HepG2 (cell line): ENCODE data around the gene ARHGAP25. TPM values are rescaled to one million over a fixed set of nuclear protein-coding genes. Genes with fewer than 3 reads are reported as not detected.

Experiments used
- BRCA1 ChIP-seq: sonication (generic); formaldehyde crosslinking; IDR thresholded peaks from 2 replicates; pipeline ENCODE4 v1.4.0; 2020; ENCODE audit warnings: missing genetic modification reagents
- EHMT2 ChIP-seq: fragments of 200-600 bp; sonication (generic); IDR thresholded peaks from 2 replicates; pipeline ENCODE4 v1.7.0; 2017; ENCODE audit warnings: antibody characterized with exemption, low read depth, low read length, borderline replicate concordance
- HMG20A ChIP-seq: IDR thresholded peaks from 2 replicates; pipeline ENCODE4 v1.6.1; 2016; ENCODE audit warnings: borderline replicate concordance
- HNRNPLL ChIP-seq: fragments of 200-400 bp; formaldehyde crosslinking; IDR thresholded peaks from 2 replicates; pipeline ENCODE4 v1.6.1; 2017; ENCODE audit warnings: mild to moderate bottlenecking, low read depth, low read length; ENCODE audit not compliant: poor library complexity, severe bottlenecking
- MIXL1 ChIP-seq: IDR thresholded peaks from 2 replicates; pipeline ENCODE4 v1.6.1; 2016
- NCOA1 ChIP-seq: sonication (generic); formaldehyde crosslinking; IDR thresholded peaks from 2 replicates; pipeline ENCODE4 v1.9.0; 2021; ENCODE audit warnings: missing genetic modification reagents
- NFRKB ChIP-seq: fragments of 450-650 bp; IDR thresholded peaks from 2 replicates; pipeline ENCODE4 v1.6.1; 2017
- SIX1 ChIP-seq: sonication (generic); formaldehyde crosslinking; IDR thresholded peaks from 2 replicates; pipeline ENCODE4 v1.4.0; 2020; ENCODE audit warnings: missing genetic modification reagents, borderline replicate concordance
- SIX4 ChIP-seq: sonication (generic); formaldehyde crosslinking; IDR thresholded peaks from 2 replicates; pipeline ENCODE4 v1.4.0; 2020; ENCODE audit warnings: missing genetic modification reagents
- STAG1 ChIP-seq: sonication (generic); formaldehyde crosslinking; IDR thresholded peaks from 2 replicates; pipeline ENCODE4 v1.4.0; 2020; ENCODE audit warnings: missing genetic modification reagents
- SYNCRIP ChIP-seq: fragments of 200-400 bp; formaldehyde crosslinking; IDR thresholded peaks from 2 replicates; pipeline ENCODE4 v1.6.1; 2018; ENCODE audit warnings: mild to moderate bottlenecking, low read depth, low read length; ENCODE audit not compliant: insufficient read depth
- ZFY ChIP-seq: sonication (generic); formaldehyde crosslinking; IDR thresholded peaks from 2 replicates; pipeline ENCODE4 v1.4.0; 2020; ENCODE audit warnings: missing genetic modification reagents
- ZIK1 ChIP-seq: sonication (generic); formaldehyde crosslinking; IDR thresholded peaks from 2 replicates; pipeline ENCODE4 v1.5.0; 2020; ENCODE audit warnings: mild to moderate bottlenecking, low read depth, missing genetic modification reagents, borderline replicate concordance
- ZNF264 ChIP-seq: sonication (generic); formaldehyde crosslinking; IDR thresholded peaks from 2 replicates; pipeline ENCODE4 v1.4.0; 2020; ENCODE audit warnings: missing genetic modification reagents
- ZNF3 ChIP-seq: IDR thresholded peaks from 2 replicates; pipeline ENCODE4 v1.7.0; 2017; ENCODE audit warnings: inconsistent platforms
- ZNF577 ChIP-seq: sonication (generic); formaldehyde crosslinking; IDR thresholded peaks from 2 replicates; pipeline ENCODE4 v1.4.0; 2020; ENCODE audit warnings: mild to moderate bottlenecking, low read depth, missing genetic modification reagents, borderline replicate concordance
- ZNF776 ChIP-seq: sonication (generic); formaldehyde crosslinking; IDR thresholded peaks from 2 replicates; pipeline ENCODE4 v1.4.0; 2020; ENCODE audit warnings: mild to moderate bottlenecking, missing genetic modification reagents
- ZNF891 ChIP-seq: sonication (generic); formaldehyde crosslinking; IDR thresholded peaks from 2 replicates; pipeline ENCODE4 v1.5.0; 2020; ENCODE audit warnings: mild to moderate bottlenecking, missing genetic modification reagents
- ZSCAN31 ChIP-seq: sonication (generic); formaldehyde crosslinking; IDR thresholded peaks from 2 replicates; pipeline ENCODE4 v1.5.0; 2020; ENCODE audit warnings: low read depth, mild to moderate bottlenecking, missing genetic modification reagents
- polyA plus RNA-seq, 8 experiments: library from polyadenylated mRNA; depleted of rRNA in 3 of 8; stranded (reverse) in 7 of 8; unstranded in 1 of 8; fragments of >200 nt; fragmentation: Illumina TruSeq in 4 of 8; extraction: Trizol in 4 of 8; gene quantifications; 2 replicates each; pipeline versions ENCODE4 v1.2.1 to v1.2.3, GENCODE V29; 2011 to 2016; ENCODE audit warnings: low read depth in 4 of 8, missing spikeins in 1 of 8, mixed read lengths in 1 of 8; ENCODE audit not compliant: insufficient read depth in 1 of 8
- total RNA-seq, 5 experiments: library from RNA; depleted of rRNA; stranded (reverse); fragments of >200 nt; fragmentation: Illumina TruSeq; extraction: Trizol; gene quantifications; 2 replicates each; pipeline ENCODE4 v1.2.3, GENCODE V29; 2016; ENCODE audit warnings: low read depth in 1 of 5
- TF ChIP-seq, protein P1 (sequence below): IDR thresholded peaks from 2 replicates; pipeline ENCODE4 v1.6.1; 2018; ENCODE audit warnings: missing genetic modification reagents, mild to moderate bottlenecking, missing compliant biosample characterization
- TF ChIP-seq, protein P2 (sequence below), 2 experiments: fragments of 450-650 bp in 1 of 2; sonication (generic) in 1 of 2; formaldehyde crosslinking in 1 of 2; IDR thresholded peaks; 2 replicates each; pipeline versions ENCODE4 v1.6.1 to v1.8.0; 2016 to 2022; ENCODE audit warnings: antibody characterized with exemption in 1 of 2, mild to moderate bottlenecking in 1 of 2, missing genetic modification reagents in 1 of 2
- TF ChIP-seq, protein P3 (sequence below): sonication (generic); formaldehyde crosslinking; IDR thresholded peaks from 2 replicates; pipeline ENCODE4 v1.4.0; 2020; ENCODE audit warnings: missing genetic modification reagents

Gene ARHGAP25
- total and polyA plus RNA-seq, 2 of the 13 experiments (the other 11 are each of a cell fraction or from before 2014, with no cell fraction given): not detected

DNA sequence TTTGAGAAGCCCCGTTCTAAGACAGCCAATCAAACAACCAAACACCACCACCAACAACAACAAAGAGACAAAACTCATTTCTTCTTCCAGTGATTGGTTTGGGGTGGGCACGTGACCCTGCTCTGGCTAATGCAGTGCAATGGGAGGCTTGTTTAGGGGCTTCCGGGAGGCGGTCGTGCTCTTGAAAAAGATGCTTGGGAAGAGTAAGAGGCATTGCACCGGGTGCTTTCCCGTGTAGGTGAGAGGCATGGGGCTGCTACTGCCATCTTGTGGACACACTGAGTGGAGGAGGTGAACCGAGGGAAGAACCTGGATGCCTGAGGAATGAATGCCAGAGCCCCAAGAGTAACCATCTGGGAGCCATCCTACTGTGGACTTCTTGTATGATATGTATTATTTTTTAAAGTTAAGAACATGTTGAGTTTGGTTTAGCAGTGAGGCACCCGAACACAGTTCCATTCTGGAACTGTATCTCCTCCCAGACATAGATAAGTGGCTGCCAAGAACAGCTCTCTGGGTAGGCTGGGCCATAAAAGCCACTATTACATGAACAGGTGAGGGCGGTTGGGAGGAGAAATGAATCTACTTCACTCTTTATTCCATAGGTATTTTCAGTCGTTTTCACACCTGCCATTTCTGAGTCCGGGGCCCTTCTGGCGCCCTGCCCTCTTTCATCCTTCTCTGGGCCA, 19.1 kb upstream of the ARHGAP25 start (continued):
- TF ChIP-seq ZNF264 (CRISPR knock-in tag): no peak
- TF ChIP-seq ZIK1 (CRISPR knock-in tag): no peak
- no peak for TF ChIP-seq HNRNPLL
- TF ChIP-seq ZNF891 (CRISPR knock-in tag): no peak
- TF ChIP-seq ZNF776 (CRISPR knock-in tag): no peak
- no peak for TF ChIP-seq EHMT2
- TF ChIP-seq STAG1 (CRISPR knock-in tag): peak; percentile 73
- TF ChIP-seq, protein P1, sequence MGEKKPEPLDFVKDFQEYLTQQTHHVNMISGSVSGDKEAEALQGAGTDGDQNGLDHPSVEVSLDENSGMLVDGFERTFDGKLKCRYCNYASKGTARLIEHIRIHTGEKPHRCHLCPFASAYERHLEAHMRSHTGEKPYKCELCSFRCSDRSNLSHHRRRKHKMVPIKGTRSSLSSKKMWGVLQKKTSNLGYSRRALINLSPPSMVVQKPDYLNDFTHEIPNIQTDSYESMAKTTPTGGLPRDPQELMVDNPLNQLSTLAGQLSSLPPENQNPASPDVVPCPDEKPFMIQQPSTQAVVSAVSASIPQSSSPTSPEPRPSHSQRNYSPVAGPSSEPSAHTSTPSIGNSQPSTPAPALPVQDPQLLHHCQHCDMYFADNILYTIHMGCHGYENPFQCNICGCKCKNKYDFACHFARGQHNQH (CRISPR knock-in tag): peak; percentile 59; the same call in 1 of the 2 replicates
- no peak for TF ChIP-seq ZFY (CRISPR knock-in tag)
- TF ChIP-seq MIXL1 (CRISPR knock-in tag): no peak
- TF ChIP-seq SIX4: no peak
- no peak for TF ChIP-seq NFRKB
- no peak for TF ChIP-seq ZSCAN31 (CRISPR knock-in tag)
- no peak for TF ChIP-seq ZNF3 (CRISPR knock-in tag)
- no peak for TF ChIP-seq HMG20A
- TF ChIP-seq BRCA1 (CRISPR knock-in tag): no peak
- no peak for TF ChIP-seq NCOA1 (CRISPR knock-in tag)
- no peak for TF ChIP-seq SIX1
- TF ChIP-seq SYNCRIP: no peak
- TF ChIP-seq, protein P2, sequence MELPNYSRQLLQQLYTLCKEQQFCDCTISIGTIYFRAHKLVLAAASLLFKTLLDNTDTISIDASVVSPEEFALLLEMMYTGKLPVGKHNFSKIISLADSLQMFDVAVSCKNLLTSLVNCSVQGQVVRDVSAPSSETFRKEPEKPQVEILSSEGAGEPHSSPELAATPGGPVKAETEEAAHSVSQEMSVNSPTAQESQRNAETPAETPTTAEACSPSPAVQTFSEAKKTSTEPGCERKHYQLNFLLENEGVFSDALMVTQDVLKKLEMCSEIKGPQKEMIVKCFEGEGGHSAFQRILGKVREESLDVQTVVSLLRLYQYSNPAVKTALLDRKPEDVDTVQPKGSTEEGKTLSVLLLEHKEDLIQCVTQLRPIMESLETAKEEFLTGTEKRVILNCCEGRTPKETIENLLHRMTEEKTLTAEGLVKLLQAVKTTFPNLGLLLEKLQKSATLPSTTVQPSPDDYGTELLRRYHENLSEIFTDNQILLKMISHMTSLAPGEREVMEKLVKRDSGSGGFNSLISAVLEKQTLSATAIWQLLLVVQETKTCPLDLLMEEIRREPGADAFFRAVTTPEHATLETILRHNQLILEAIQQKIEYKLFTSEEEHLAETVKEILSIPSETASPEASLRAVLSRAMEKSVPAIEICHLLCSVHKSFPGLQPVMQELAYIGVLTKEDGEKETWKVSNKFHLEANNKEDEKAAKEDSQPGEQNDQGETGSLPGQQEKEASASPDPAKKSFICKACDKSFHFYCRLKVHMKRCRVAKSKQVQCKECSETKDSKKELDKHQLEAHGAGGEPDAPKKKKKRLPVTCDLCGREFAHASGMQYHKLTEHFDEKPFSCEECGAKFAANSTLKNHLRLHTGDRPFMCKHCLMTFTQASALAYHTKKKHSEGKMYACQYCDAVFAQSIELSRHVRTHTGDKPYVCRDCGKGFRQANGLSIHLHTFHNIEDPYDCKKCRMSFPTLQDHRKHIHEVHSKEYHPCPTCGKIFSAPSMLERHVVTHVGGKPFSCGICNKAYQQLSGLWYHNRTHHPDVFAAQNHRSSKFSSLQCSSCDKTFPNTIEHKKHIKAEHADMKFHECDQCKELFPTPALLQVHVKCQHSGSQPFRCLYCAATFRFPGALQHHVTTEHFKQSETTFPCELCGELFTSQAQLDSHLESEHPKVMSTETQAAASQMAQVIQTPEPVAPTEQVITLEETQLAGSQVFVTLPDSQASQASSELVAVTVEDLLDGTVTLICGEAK (IDR thresholded peaks at IDR 0.05): no peak
- TF ChIP-seq, protein P2 (CRISPR knock-in tag; IDR thresholded peaks at IDR 0.05): no peak
- TF ChIP-seq, protein P3, sequence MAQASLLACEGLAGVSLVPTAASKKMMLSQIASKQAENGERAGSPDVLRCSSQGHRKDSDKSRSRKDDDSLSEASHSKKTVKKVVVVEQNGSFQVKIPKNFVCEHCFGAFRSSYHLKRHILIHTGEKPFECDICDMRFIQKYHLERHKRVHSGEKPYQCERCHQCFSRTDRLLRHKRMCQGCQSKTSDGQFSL (CRISPR knock-in tag): no peak
- TF ChIP-seq ZNF577 (CRISPR knock-in tag): no peak
